Measurements from ENCODE around the gene FOXP1.

FOXP1 gene

DNA sequence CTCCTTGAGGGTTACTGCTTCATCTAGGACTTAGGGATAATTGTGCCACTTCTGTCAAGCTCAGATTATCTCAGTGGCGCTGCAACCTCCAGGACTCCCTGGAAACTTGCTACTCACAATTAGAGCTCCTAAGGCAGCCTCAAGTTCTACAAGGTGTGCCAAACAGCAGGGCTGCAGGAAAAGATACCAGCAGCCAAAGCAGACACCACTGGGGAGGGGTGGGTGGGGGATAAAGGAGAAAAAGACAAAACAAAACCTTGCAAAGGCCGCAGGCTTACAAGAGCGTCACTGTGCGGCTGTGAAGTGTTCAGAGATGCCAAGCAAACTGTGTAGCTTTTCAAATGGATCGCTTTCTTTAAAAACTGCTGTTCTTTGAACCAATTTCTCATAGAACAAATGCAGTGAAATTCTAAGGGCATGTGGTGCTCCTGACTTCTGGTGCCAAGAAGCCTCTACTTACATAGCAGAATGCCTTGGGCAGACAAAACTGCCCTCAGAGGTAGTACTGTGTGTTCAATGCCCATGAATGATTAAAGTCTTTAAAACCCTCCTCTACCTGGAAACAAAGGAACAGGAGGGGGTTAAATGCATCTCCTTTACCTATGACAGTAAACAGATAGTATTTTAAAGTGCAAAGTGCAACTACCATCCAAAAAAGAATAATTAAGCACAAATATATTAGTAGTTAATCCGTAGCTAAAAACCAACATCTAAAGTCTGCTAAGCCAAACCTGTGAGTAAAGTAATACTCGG lies 353.4 kb downstream of the FOXP1 start:
- in situ Hi-C loops (cut with HindIII; ENCODE audit: low sequenced_read_pairs): no loop called here

- in situ Hi-C loops (cut with HindIII; ENCODE audit: low sequenced_read_pairs): no loop called here
Observed at GRCh38 chr3:71228156-71228866, 355.2 kb downstream of the FOXP1 start.

DNA sequence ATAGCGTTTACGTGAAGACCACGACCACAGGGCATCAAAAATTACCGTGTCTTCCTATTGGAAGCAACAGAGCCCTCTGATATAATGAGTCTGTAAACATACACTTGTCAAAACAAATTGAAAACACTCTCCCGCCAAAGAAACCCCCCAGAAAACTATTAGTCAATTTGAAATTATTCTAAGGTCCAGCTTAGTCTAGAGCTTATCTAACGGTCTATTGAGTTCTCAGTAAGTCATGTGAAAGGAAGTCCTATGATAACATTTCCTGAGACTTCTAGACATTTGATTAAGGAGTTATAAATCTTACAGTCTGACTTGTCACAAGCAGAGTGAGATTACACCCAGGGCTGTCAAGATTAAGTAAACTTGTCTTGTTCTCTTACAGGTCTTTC lies 356.3 kb downstream of the FOXP1 start:
- in situ Hi-C loops (cut with HindIII; ENCODE audit: low sequenced_read_pairs): no loop called here

DNA sequence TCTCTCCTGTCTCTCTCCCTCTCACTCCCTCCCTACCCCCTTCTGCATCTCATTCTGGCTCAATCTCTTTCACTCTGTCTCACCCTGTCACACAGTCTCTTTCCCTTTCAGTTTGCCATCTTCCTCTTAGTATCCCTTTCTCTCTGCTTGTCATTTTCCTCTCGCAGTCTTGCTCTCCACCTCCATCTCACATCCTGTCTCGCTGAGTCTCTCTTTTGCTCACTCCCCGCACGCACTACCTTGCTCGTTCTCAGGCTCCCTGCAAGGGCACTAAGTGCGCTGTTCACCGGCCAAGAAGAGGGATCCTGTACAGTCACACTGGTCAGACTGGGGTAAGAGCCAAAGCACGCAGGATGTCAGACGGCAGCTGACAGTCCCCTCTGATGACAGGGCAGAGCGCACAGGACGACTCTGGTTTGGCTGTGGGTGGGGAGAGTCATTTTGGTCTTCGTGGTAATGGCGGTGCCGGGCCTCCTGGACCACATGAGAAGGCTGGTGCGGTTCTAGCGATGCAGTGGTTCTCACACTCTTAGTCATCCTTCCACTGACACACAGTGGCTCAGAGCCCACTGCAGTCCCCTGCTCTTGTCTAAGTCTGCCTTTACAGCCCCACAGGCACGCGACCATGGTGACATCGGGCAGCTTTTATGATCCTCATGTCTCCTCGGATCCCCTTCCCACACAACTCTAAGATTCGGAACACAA lies 356.8 kb downstream of the FOXP1 start:
- in situ Hi-C loops (cut with HindIII; ENCODE audit: low sequenced_read_pairs): no loop called here

DNA sequence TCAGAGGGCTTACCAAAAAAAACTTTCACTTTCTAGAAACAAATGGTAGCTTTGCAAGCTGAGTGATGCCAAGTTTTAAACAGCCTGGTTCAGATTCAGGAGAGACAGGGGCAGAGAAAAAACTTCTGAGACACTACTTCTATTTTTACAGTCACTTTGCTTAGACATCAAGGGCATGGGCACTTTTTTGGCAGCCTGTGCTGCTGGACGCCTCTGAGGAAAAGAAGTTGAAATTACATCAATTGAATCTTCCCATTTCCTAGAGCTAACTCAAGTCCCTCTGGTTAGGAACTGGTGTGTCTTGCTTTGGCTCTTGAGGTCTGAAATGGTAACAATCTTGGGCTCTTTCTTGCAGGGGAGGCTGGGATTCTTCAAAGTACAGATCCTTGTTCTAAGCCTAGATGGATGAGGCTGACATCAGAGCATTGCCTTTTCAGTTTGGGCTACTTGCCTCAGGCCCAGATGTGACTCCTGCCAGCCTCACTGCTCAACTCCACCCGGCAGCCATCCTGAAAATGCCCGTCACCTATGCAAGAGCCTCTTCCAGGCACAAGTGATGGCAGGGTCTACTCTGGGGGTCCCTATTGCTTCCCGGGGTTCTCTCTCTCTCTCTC lies 357.5 kb downstream of the FOXP1 start:
- in situ Hi-C loops (cut with HindIII; ENCODE audit: low sequenced_read_pairs): no loop called here

- in situ Hi-C loops (cut with HindIII; ENCODE audit: low sequenced_read_pairs): no loop called here
Observed at GRCh38 chr3:71225002-71225684, 358.4 kb downstream of the FOXP1 start.

GRCh38 chr3:71219744-71220638 lies 363.5 kb downstream of the FOXP1 start:
- in situ Hi-C loops (cut with HindIII; ENCODE audit: low sequenced_read_pairs): loop anchor here (5.0 kb wide), 1 partner anchor 52 kb away; no protein-coding TSS in a partner anchor

GRCh38 chr3:71218508-71218907 lies 365.0 kb downstream of the FOXP1 start:
- in situ Hi-C loops (cut with HindIII; ENCODE audit: low sequenced_read_pairs): no loop called here

DNA sequence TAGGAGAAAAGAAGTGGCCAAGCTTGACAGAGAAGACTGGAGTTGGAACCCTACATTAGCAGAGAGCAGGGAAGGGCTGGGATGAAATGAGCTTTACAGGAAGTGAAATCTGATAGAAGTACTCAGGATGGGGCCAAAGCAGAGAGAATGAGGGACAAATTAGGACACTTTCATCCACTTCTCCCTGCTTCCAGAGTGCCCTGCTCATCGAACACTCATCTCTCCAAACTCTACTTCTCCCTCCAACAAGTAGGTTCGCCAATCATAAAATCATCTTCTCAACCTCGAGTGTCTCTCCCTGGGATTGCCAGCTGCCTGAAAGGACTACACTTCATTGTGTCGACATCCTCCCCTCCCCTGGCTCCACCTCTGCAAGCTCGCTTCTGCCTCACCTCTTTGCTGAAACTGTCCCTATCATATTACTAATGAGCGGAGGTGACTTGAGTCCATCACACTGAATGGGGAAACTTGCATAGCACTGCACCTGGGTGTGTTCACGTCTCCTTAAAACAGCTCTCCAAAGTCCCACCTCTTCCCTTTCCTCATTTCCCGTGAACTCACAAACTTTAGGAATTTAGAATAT lies 365.8 kb downstream of the FOXP1 start:
- in situ Hi-C loops (cut with HindIII; ENCODE audit: low sequenced_read_pairs): no loop called here

DNA sequence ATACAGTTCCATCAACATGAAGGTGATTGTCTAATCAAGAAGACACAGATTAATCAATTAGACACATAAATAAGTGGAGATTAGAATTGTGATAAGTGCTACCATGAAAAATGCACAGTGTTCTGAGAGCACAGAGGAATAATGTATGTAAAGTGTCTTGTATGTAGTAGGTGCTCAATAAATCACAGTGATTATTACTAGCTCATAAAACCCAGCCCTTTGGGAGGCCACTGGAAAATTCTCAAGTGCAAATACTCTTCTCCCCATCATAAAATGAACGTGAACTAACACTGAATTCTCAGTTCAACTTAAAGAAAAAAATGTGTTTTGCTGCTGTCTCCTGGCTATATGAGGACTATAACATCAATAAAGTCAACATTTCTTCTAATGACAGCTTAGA lies 368.2 kb downstream of the FOXP1 start:
- in situ Hi-C loops (cut with HindIII; ENCODE audit: low sequenced_read_pairs): no loop called here

- in situ Hi-C loops (cut with HindIII; ENCODE audit: low sequenced_read_pairs): no loop called here
Observed at GRCh38 chr3:71214797-71215196, 368.7 kb downstream of the FOXP1 start.

DNA sequence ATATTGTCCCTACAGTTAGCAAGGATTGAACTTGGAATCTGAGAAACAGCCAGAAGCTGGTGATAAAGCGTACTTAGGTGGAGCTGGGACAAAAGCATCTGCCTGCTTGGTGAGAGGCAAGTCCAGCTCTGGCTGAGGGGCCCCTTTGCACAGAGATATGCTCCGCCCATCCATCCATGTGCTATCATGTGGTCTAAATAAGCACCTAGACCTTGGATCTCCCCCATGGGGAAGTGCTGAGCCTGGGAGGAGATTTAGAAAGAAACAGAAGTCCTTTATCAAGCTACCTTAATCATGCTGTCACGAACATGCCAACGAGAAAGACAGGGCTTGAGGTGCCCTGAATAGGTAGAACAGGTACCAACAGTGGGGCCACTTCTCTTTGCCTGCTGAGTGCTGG lies 369.5 kb downstream of the FOXP1 start:
- in situ Hi-C loops (cut with HindIII; ENCODE audit: low sequenced_read_pairs): no loop called here

DNA sequence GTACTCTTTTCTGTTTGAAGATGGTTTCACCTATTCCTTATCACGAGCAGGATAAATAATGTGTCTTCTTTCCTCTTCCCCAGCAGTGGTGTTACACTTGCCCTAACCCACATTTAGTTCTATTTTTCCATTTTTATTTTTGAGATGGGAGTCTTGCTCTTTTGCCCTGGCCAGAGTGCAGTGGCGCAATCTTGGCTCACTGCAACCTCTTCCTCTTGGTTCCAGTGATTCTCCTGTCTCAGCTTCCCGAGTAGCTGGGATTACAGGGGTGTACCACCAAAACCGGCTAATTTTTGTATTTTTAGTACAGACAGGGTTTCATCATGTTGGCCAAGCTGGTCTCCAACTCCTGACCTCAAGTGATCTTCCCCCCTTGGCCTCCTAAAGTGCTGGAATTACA lies 372.4 kb downstream of the FOXP1 start:
- in situ Hi-C loops (cut with HindIII; ENCODE audit: low sequenced_read_pairs): no loop called here

- in situ Hi-C loops (cut with HindIII; ENCODE audit: low sequenced_read_pairs): no loop called here
Observed at GRCh38 chr3:71210257-71211007, 373.1 kb downstream of the FOXP1 start.

DNA sequence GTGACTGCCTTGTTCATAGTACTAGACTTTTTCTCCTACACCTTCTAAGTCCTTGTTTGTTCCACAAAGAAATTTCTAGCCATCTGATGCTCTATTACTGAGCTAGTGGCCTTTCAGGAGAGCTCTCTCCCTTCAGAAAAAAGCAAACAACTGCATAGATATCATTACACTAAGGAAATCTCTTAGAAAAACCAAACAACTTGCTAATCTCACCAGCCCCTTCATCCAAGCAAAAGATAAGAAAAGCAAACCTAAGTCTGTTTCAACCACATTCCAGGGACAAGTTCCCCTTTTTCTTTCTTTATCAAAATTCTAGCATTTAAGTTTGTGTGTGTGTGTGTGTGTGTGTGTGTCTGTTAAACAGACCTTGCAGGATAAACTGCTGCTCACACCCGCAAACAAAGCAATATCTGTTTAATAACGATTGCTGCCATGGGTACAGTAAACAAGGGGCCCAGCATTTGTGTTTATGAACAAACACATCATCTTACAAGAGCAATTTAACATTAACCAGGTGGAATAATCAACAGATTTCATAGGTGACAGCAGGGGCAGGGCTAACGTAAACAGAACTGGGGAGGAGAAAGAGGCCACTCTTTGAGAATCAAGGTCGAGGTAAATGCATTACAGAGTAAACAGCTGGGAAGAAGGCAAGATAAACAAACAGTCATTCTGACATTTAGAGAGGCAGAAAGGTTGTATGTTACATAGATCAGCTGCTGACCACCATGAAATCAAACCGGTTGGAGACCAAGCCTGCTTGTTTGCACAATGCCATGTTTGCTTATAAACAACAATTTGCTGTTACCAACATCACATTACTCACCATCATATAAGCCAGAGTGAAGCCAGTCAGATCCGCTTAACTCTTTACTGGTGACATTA lies 375.1 kb downstream of the FOXP1 start:
- in situ Hi-C loops (cut with HindIII; ENCODE audit: low sequenced_read_pairs): no loop called here

DNA sequence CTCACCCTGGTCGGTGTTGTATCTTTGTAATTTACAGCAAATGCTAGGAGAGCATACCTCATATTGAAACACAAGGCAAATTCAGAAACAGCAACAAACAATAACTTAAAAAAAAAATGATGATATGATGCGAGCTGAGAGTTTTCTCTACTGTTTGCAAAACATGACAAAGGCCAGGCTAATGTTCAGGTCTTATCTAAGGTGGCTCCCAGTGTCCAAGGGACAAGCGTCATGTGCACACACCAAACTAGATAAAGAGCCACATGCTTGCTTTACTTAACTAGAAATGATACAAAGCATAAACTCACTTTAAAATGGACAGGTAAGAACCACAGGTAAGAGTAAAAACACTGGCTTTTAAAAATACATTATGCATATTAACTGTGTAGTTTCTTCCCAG lies 375.9 kb downstream of the FOXP1 start:
- in situ Hi-C loops (cut with HindIII; ENCODE audit: low sequenced_read_pairs): no loop called here

DNA sequence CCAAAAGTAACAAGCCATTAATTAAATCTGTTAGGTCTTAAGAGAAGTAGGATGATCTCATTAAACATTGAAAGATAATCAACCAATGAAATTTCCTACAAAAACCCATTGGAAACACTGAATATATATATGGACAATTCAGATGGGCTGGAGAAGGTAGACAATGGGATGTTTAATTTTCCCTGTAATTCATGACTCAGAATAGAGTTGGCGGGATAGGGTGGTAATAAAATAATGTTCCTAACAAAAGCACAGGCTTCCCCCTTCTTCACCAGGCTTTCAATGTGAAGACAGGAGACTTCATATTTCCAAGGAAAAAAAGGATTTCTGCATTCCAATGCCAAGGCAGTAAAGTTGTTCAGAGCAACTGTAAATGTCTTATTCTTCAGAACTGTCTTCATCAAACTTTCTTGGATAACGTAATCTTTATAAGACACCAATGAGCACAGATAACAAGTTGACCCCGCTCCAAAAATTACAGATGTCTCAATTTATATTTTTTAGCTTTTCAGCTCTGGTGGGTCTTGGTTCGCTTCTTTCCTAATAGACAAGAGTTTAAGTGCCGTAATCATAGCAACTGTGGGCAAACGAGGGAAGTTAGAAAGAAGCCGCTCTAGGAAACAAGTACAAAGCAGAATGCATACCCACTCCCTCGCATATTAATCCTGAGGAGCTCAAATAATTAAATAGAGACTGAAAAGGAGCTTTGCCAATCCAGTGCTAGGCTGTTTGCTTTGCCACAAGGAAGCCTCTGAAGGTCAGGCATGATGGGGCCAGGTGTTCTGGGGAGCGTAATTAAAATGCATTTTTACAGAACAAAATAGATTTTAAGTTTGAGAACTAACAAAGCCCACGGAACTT lies 377.0 kb downstream of the FOXP1 start:
- in situ Hi-C loops (cut with HindIII; ENCODE audit: low sequenced_read_pairs): no loop called here
